Fibroblast of villous mesenchyme (primary cell): ENCODE measurements around the gene GTF3C4. TPM values are rescaled to one million over a fixed set of nuclear protein-coding genes. Genes with fewer than 3 reads are reported as not detected.
A peak's percentile ranks its signal among the peaks of the same experiment; 100 is the strongest.

Experiments used
- DNase-seq: peaks from one replicate; pipeline ENCODE4 v3.0.0-alpha.2; 2010; ENCODE audit warnings: low read depth
- H3K4me3 ChIP-seq: 2 replicates; pipeline ENCODE4 v1.5.1; 2011; ENCODE audit warnings: low read depth, mild to moderate bottlenecking, low read length
- total RNA-seq: library from RNA; depleted of rRNA; stranded (reverse); fragments of >200 nt; gene quantifications from 2 replicates; pipeline ENCODE4 v1.2.3, GENCODE V29; 2012
- TF ChIP-seq, protein P1 (sequence below): IDR thresholded peaks from 2 replicates; pipeline ENCODE4 v1.5.1; 2012; ENCODE audit warnings: low read depth, mild to moderate bottlenecking, low read length; ENCODE audit not compliant: insufficient read depth

Gene GTF3C4
- total RNA-seq, 1 donor: 22.9 TPM

DNA sequence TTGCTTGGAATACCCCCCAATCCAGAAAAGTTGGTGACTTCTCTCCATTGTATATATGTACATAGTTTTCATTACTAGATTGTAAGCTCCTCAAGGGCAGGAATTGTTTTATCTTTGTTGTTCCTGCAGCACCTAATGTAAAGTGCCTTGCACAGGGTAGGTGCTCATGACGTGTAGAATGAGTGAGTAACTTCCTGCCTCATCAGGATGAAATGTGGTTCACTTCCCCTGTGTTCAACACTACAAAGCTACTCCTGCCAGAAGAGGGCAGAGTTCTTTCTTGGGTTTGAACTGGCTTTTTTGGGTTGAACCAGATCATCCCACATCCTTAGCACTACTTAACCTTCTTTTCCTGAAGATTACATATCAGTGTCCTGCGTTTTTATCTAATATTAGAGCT is 23.9 kb downstream of the GTF3C4 start:
- TF ChIP-seq, protein P1, sequence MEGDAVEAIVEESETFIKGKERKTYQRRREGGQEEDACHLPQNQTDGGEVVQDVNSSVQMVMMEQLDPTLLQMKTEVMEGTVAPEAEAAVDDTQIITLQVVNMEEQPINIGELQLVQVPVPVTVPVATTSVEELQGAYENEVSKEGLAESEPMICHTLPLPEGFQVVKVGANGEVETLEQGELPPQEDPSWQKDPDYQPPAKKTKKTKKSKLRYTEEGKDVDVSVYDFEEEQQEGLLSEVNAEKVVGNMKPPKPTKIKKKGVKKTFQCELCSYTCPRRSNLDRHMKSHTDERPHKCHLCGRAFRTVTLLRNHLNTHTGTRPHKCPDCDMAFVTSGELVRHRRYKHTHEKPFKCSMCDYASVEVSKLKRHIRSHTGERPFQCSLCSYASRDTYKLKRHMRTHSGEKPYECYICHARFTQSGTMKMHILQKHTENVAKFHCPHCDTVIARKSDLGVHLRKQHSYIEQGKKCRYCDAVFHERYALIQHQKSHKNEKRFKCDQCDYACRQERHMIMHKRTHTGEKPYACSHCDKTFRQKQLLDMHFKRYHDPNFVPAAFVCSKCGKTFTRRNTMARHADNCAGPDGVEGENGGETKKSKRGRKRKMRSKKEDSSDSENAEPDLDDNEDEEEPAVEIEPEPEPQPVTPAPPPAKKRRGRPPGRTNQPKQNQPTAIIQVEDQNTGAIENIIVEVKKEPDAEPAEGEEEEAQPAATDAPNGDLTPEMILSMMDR: no peak
- no peak for DNase-seq
- no peak overlapping the region for H3K4me3 ChIP-seq

DNA sequence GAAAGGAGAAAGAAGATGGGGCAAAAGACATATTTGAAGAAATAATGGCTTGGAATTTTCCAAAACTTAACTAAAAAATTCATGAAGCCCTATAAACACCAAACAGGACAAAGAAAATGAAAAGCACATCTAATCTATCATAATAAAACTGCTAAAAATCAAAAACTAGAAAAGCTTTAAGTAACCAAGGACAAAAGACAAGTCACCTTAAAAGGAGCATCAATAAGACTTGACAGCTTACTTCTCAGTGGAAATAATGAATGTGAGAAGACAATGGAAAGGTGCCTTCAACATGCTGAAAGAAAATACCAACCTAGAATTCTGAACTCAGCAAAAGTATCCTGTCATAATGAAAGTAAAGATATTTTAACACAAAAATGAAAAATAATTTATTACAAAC is 27.0 kb downstream of the GTF3C4 start:
- no peak for DNase-seq
- H3K4me3 ChIP-seq: no peak overlapping the region
- TF ChIP-seq, protein P1: no peak

DNA sequence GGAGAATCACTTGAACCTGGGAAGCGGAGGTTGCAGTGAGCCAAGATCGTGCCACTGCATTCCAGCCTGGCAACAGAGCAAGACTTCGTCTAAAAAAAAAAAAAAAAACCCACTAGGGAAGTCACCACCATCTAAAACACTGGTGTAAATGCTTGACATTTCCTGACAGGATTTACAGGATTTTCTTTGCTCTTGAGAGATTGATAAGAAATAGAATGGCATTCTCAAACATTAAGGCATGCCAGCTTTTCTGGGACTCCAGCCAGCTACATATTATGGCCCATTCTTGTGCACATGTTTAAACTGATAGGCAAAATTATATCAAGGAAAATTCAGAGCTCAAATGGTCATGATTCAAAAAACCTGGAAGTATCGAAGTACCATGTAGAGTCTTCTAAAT is 28.7 kb downstream of the GTF3C4 start:
- no peak overlapping the region for H3K4me3 ChIP-seq
- TF ChIP-seq, protein P1: no peak
- DNase-seq: peak; percentile 14

DNA sequence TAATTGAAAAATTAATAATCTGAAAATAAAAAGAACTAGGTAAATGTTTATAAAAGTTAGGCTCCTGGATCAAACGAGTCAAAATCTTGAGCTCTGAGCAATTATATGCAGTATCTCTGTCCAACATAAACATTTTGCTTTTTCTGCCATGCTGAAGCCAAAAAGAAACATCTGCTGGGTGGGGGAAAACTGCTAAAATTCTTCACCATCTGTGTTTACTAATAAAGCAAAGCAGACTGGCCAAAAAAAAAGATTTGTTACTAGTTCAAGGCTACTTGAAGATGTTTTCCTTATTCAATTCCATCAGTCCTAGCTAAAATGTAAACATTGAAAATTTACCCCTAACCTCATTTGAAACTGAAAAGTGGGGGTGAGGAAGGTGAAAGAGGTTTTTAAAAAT is 29.7 kb downstream of the GTF3C4 start:
- H3K4me3 ChIP-seq: no peak overlapping the region
- TF ChIP-seq, protein P1: no peak
- peak; percentile 80 for DNase-seq

DNA sequence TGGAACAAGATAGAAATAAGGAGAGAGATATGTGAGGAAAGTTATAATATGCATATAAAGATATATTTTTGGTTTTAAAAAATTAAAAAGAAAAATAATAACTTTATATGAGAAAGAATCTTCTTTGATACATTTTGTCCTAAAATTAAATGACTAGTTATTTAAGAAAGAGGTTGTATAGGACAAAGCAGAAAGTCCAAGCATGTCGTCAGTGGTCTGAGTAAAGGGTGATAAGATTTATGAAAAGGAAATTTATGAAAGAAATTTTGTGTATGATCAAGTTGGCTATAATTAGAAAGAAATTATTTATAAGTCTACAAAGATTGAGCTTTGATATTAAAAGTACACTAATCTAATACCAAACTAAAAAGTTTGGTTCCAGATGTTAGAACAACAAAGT is 32.0 kb downstream of the GTF3C4 start:
- no peak for DNase-seq
- TF ChIP-seq, protein P1: no peak
- H3K4me3 ChIP-seq: no peak overlapping the region

DNA sequence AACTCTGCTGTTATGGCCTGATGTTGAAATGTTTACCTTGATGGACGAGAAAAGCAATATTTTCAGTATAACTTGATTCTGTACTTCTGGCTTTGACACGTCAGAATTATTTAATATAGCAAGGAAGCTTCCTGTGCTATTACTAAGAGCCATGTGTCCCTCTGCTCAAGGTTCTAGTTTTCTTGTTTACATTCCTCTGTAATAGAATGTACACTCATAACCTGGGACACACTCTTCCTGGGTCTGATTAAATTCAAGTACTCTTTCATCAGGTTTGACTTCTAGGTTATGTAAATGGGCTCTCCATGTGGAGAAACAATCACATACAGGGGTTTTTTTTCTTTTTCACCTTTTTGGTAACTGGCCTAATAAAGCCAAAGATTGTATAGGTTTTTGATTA is 33.1 kb downstream of the GTF3C4 start:
- TF ChIP-seq, protein P1: no peak
- DNase-seq: peak; percentile 75
- no peak overlapping the region for H3K4me3 ChIP-seq

DNA sequence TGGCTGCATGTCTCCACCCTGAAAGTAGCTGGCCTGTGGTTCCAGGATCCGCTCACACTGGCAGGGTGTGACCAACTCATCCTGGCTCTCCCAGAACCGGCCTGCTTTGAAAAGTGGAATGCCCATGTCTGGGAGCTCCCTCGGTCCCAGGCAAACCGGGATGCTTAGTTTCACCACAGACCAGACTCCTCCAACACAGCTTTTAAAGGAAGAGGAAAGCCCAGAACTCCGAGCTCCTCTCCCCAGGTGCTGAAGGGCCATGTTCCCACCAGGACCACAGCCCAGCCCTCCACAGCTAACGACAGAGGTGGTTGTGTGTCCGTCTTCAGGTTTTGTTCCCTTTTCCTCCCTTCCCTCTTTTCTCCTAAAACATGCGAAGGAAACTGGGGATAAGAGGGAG is 38.0 kb downstream of the GTF3C4 start:
- no peak for DNase-seq
- H3K4me3 ChIP-seq: no peak overlapping the region
- TF ChIP-seq, protein P1: no peak
